ENCODE data around the gene EVI2A. TPM values are rescaled to one million over a fixed set of nuclear protein-coding genes. Genes with fewer than 3 reads are reported as not detected.
"Not testable (repeated sequence)": the region's sequence is repeated elsewhere in the genome, so short reads cannot be mapped to it uniquely, and the experiment has no call there.

Gene EVI2A
- total RNA-seq, 4 donors from 2014 or later: 2.9 to 5.5 (median 4.2) TPM

DNA sequence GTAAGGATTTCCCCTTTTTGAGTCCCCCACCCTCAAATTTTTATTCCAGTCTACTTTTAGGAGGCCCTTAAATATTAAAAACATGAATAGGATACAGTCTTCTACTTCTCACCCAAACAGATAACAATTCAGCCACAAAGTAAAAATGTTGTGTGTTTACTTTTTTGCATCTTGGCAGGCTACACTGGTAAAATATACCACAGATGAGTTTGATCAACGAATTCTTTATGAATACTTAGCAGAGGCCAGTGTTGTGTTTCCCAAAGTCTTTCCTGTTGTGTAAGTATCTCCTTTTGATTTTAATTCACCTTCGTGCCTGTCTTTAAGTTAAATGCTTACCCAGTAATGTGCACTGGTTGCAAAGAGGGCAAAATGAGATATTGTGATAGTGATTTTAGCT lies 35.7 kb upstream of the EVI2A start:
- no peak overlapping the region for H3K4me3 ChIP-seq
- H3K4me1 ChIP-seq: no peaks in the 10 kb centered on the region
- H3K9me3 ChIP-seq: no peaks in the 10 kb centered on the region
- no peak overlapping the region for H3K27ac ChIP-seq
- peaks cover 2 to 80% (median 9%) of the 10 kb centered on the region in 3 donors for H3K36me3 ChIP-seq
- DNase-seq (ENCODE audit: low spot score in 2 of 2): no peak
- 72 to 77% methylated on average over 2 of the region's 2 CpGs for WGBS, 2 donors
- H3K27me3 ChIP-seq: no peaks in the 10 kb centered on the region
- TF ChIP-seq EP300 (IDR thresholded peaks at IDR 0.05) (no peak), POLR2A (IDR thresholded peaks at IDR 0.05) (no peak)
- TF ChIP-seq, protein P1, sequence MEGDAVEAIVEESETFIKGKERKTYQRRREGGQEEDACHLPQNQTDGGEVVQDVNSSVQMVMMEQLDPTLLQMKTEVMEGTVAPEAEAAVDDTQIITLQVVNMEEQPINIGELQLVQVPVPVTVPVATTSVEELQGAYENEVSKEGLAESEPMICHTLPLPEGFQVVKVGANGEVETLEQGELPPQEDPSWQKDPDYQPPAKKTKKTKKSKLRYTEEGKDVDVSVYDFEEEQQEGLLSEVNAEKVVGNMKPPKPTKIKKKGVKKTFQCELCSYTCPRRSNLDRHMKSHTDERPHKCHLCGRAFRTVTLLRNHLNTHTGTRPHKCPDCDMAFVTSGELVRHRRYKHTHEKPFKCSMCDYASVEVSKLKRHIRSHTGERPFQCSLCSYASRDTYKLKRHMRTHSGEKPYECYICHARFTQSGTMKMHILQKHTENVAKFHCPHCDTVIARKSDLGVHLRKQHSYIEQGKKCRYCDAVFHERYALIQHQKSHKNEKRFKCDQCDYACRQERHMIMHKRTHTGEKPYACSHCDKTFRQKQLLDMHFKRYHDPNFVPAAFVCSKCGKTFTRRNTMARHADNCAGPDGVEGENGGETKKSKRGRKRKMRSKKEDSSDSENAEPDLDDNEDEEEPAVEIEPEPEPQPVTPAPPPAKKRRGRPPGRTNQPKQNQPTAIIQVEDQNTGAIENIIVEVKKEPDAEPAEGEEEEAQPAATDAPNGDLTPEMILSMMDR (IDR thresholded peaks at IDR 0.05): no peak

DNA sequence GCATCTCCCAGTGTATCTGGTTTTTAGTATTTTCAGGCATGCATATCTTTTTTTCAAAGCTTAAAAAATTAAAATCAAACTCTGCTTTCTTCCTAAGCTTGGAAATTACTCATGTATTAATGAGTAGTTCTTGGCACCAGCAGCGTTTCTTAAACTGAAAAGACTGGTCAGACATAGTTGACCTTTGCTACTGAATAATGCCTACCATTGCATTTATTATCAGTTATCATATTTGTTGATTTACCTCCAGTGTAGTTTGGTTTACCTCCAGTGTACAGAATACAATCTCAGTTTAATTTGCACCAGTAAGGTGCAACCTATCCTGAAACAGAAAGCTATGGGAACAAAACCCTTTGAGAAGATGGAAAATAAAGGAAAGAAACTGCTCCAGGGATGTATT lies 34.5 kb upstream of the EVI2A start:
- H3K4me3 ChIP-seq: no peak overlapping the region
- H3K27me3 ChIP-seq: no peaks in the 10 kb centered on the region
- no peaks in the 10 kb centered on the region for H3K4me1 ChIP-seq
- WGBS, 2 donors: 57 to 66% methylated on average over 1 of the region's 1 CpG
- H3K9me3 ChIP-seq: no peaks in the 10 kb centered on the region
- no peak overlapping the region for H3K27ac ChIP-seq
- TF ChIP-seq EP300 (IDR thresholded peaks at IDR 0.05) (no peak), POLR2A (IDR thresholded peaks at IDR 0.05) (no peak)
- TF ChIP-seq, protein P1 (IDR thresholded peaks at IDR 0.05): no peak
- peaks cover 2 to 81% (median 9%) of the 10 kb centered on the region in 3 donors for H3K36me3 ChIP-seq
- DNase-seq (ENCODE audit: low spot score in 2 of 2): no peak

DNA sequence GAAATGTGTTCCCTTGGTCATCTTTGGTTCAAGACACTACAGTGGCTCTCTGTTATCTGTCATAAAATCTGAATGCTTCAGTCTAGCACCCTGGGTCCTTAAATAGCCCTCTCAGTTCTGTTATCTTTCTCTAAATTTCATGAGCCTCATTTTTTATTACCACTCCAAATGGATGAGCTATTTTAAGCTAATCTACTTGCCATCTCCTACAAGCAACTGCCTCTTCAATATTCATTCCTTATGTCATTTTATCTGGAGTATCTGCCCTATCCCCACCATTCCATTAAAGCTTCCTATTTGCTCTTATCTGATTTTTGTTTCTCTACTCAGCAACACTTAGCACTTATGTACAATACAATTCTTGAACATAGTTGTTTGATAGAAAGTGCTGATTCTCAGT lies 28.0 kb upstream of the EVI2A start:
- Histone ChIP-seq H3K27me3 (no peaks in the 10 kb centered on the region), H3K36me3 (peaks cover 0 to 66% (median 9%) of the 10 kb centered on the region in 3 donors), H3K27ac (no peak overlapping the region), H3K4me3 (no peak overlapping the region), H3K9me3 (no peaks in the 10 kb centered on the region), H3K4me1 (no peaks in the 10 kb centered on the region)
- TF ChIP-seq EP300 (IDR thresholded peaks at IDR 0.05): no peak
- TF ChIP-seq, protein P1 (IDR thresholded peaks at IDR 0.05): no peak
- no peak for TF ChIP-seq POLR2A (IDR thresholded peaks at IDR 0.05)
- DNase-seq (ENCODE audit: low spot score in 2 of 2): no peak

DNA sequence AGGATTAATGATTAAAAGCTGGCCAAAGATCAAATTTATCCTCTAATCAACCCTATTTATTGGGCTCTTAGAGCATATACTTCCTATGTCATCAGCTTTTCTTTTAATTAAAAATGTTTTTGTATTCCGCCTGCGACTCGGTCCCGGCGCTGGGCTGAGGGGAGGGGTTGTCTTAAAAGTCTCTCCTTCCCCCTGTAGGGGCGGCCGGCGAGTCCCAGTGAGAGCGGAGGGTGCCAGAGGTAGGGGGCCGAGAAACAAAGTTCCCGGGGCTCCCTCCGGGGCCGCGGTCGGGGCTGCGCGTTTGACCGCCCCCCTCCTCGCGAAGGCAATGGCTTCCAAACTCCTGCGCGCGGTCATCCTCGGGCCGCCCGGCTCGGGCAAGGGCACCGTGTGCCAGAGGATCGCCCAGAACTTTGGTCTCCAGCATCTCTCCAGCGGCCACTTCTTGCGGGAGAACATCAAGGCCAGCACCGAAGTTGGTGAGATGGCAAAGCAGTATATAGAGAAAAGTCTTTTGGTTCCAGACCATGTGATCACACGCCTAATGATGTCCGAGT lies 23.8 kb upstream of the EVI2A start:
- 91 to 93% methylated on average over 16 to 19 of the region's 34 CpGs for WGBS, 2 donors
- H3K4me1 ChIP-seq; DNase-seq (ENCODE audit: low spot score in 2 of 2); H3K4me3 ChIP-seq; H3K27me3 ChIP-seq; H3K27ac ChIP-seq; H3K9me3 ChIP-seq: not testable (repeated sequence)
- peaks cover 0 to 64% (median 3%) of the 10 kb centered on the region in 3 donors for H3K36me3 ChIP-seq

DNA sequence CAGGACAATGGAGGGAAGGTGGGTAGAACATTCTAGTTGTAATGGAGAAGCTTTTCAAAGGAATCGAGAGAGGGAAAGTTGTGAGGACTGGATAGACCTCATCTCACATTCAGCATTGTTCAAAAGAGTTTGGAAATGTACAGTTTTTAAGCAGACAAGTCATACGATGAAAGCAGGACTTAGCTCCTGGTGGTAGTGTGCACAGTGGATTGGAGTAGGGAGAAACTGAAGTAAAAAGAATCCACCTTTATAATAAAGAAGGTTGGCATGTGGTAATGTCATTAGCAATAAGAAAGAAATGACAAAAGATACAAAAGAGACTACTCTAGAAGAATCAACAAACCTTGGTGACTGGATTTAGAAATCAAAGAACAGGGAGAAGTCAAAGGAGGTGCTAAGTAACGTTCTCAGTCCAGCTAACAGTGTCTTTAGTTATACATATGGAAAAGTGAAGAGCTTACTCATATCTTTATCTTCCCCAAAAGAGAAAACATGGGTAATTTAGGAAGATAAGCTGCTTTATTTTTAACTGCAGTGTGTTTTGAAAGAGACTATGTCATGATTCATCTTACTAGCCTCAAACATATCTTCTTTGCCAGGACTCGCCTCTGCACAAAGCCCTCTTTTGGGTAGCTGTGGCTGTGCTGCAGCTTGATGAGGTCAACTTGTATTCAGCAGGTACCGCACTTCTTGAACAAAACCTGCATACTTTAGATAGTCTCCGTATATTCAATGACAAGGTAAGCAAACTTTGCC lies 18.7 kb upstream of the EVI2A start:
- Histone ChIP-seq H3K4me1 (no peaks in the 10 kb centered on the region), H3K27ac (no peak overlapping the region), H3K9me3 (no peaks in the 10 kb centered on the region), H3K36me3 (peaks cover 0 to 87% (median 3%) of the 10 kb centered on the region in 3 donors), H3K4me3 (no peak overlapping the region), H3K27me3 (no peaks in the 10 kb centered on the region)
- 83 to 84% methylated on average over 6 of the region's 6 CpGs for WGBS, 2 donors
- no peak for DNase-seq (ENCODE audit: low spot score in 2 of 2)
- no peak for TF ChIP-seq POLR2A (IDR thresholded peaks at IDR 0.05)
- no peak for TF ChIP-seq EP300 (IDR thresholded peaks at IDR 0.05)
- TF ChIP-seq, protein P1 (IDR thresholded peaks at IDR 0.05): no peak
